Endodermal cell (in vitro differentiated cells): ENCODE measurements around the gene IQCE. TPM values are rescaled to one million over a fixed set of nuclear protein-coding genes. Genes with fewer than 3 reads are reported as not detected.

ENCODE experiments used
- DNase-seq: peaks from one replicate; pipeline ENCODE4 v3.0.0-alpha.2; 2017
- H3K27ac ChIP-seq: 2 replicates; pipeline ENCODE4 v1.5.1; 2013; ENCODE audit warnings: mild to moderate bottlenecking, low read depth, low read length, moderate library complexity
- H3K27me3 ChIP-seq: 2 replicates; pipeline ENCODE4 v1.6.1; 2013; ENCODE audit warnings: mild to moderate bottlenecking, low read length, moderate library complexity; ENCODE audit not compliant: insufficient read depth, control insufficient read depth, poor library complexity, severe bottlenecking
- H3K36me3 ChIP-seq: 2 replicates; pipeline ENCODE4 v1.7.0; 2013; ENCODE audit warnings: mild to moderate bottlenecking, low read length, moderate library complexity; ENCODE audit not compliant: control insufficient read depth, insufficient read depth
- H3K4me1 ChIP-seq: one replicate; pipeline ENCODE4 v1.7.0; 2013; ENCODE audit warnings: low read length; ENCODE audit not compliant: control insufficient read depth, insufficient read depth
- H3K4me3 ChIP-seq: 2 replicates; pipeline ENCODE4 v1.5.1; 2013; ENCODE audit warnings: mild to moderate bottlenecking, low read length, moderate library complexity
- H3K9ac ChIP-seq: 2 replicates; pipeline ENCODE4 v1.6.1; 2013; ENCODE audit warnings: mild to moderate bottlenecking, low read length, moderate library complexity; ENCODE audit not compliant: poor library complexity, severe bottlenecking; ENCODE audit errors: extremely low read depth
- H3K9me3 ChIP-seq: 2 replicates; pipeline ENCODE4 v1.6.1; 2013; ENCODE audit warnings: mild to moderate bottlenecking, low read length, moderate library complexity; ENCODE audit not compliant: control insufficient read depth
- H3K27ac Mint-ChIP-seq: 2 replicates; pipeline ENCODE4 v1.8.0; 2020; ENCODE audit warnings: mixed read lengths
- H3K27me3 Mint-ChIP-seq: 2 replicates; pipeline ENCODE4 v1.8.0; 2021; ENCODE audit warnings: mild to moderate bottlenecking, mixed read lengths; ENCODE audit not compliant: insufficient read depth
- H3K36me3 Mint-ChIP-seq: 2 replicates; pipeline ENCODE4 v1.8.0; 2020; ENCODE audit warnings: low read depth, mixed read lengths
- H3K4me1 Mint-ChIP-seq: 2 replicates; pipeline ENCODE4 v1.8.0; 2020; ENCODE audit warnings: mixed read lengths
- H3K4me3 Mint-ChIP-seq: 2 replicates; pipeline ENCODE4 v1.8.0; 2020; ENCODE audit warnings: mild to moderate bottlenecking, moderate library complexity, mixed read lengths
- H3K9me3 Mint-ChIP-seq: 2 replicates; pipeline ENCODE4 v1.8.0; 2020; ENCODE audit warnings: mild to moderate bottlenecking, mixed read lengths
- WGBS, 2 experiments: methylation state at CpG; one replicate each; pipeline versions ENCODE4 v1.1.5 to v1.1.7; 2013; ENCODE audit warnings: missing lambda C conversion rate in 2 of 2, mixed read lengths in 1 of 2; ENCODE audit not compliant: insufficient coverage in 1 of 2, insufficient read length in 1 of 2; 5-methylcytosine and 5-hydroxymethylcytosine counted together
- total RNA-seq, 2 donors: library from RNA; stranded (reverse); fragmentation: NEBNext Ultra II Directional in 1 of 2; extraction: Animal tissue kit (Norgen Biotek cat#: 25700) in 1 of 2; gene quantifications; 2 replicates in 1 of 2; 3 replicates in 1 of 2; pipeline ENCODE4 v1.2.1, GENCODE V29; 2021
- TF ChIP-seq, protein P1 (sequence below): fragments of 200-600 bp; sonication (generic); conservative IDR thresholded peaks from 2 replicates; pipeline ENCODE4 v1.5.0; 2021; ENCODE audit warnings: antibody characterized with exemption, mild to moderate bottlenecking

IQCE gene
- total RNA-seq, 2 donors from 2014 or later: 15.4 to 20.8 TPM

DNA sequence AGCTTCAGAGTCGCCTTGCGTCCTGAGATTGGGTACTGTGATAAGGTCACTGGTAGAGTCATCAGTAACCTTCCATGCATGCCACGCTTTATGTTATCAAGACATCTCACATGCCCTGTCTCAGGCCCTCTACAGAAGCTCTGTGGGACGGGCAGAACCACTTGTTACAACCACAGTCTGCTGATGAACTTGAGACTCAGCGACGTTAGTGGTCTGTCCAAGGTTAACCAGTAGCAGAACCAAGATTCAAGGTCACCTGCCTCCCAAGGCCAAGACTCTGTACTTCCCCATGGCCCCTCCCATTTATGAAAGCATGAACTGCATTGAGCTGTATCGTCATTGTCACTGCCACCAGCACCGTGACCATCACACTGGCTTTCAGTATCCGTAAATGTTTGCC lies 15.0 kb downstream of the IQCE start:
- peaks cover 17% of the 10 kb centered on the region for H3K4me1 ChIP-seq
- no peak overlapping the region for H3K4me3 ChIP-seq
- Mint-ChIP-seq H3K9me3 (no peaks in the 10 kb centered on the region), H3K4me3 (no peak overlapping the region), H3K27me3 (no peaks in the 10 kb centered on the region), H3K4me1 (peaks cover 21% of the 10 kb centered on the region), H3K36me3 (peaks cover 28% of the 10 kb centered on the region), H3K27ac (no peak overlapping the region)
- WGBS, 2 experiments: 96 to 97% methylated on average over 8 to 9 of the region's 9 CpGs
- H3K27me3 ChIP-seq: no peaks in the 10 kb centered on the region
- no peak for DNase-seq
- TF ChIP-seq, protein P1, sequence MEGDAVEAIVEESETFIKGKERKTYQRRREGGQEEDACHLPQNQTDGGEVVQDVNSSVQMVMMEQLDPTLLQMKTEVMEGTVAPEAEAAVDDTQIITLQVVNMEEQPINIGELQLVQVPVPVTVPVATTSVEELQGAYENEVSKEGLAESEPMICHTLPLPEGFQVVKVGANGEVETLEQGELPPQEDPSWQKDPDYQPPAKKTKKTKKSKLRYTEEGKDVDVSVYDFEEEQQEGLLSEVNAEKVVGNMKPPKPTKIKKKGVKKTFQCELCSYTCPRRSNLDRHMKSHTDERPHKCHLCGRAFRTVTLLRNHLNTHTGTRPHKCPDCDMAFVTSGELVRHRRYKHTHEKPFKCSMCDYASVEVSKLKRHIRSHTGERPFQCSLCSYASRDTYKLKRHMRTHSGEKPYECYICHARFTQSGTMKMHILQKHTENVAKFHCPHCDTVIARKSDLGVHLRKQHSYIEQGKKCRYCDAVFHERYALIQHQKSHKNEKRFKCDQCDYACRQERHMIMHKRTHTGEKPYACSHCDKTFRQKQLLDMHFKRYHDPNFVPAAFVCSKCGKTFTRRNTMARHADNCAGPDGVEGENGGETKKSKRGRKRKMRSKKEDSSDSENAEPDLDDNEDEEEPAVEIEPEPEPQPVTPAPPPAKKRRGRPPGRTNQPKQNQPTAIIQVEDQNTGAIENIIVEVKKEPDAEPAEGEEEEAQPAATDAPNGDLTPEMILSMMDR: no peak
- H3K9me3 ChIP-seq: no peaks in the 10 kb centered on the region
- peaks cover 17% of the 10 kb centered on the region for H3K36me3 ChIP-seq
- no peak overlapping the region for H3K9ac ChIP-seq
- H3K27ac ChIP-seq: no peak overlapping the region

DNA sequence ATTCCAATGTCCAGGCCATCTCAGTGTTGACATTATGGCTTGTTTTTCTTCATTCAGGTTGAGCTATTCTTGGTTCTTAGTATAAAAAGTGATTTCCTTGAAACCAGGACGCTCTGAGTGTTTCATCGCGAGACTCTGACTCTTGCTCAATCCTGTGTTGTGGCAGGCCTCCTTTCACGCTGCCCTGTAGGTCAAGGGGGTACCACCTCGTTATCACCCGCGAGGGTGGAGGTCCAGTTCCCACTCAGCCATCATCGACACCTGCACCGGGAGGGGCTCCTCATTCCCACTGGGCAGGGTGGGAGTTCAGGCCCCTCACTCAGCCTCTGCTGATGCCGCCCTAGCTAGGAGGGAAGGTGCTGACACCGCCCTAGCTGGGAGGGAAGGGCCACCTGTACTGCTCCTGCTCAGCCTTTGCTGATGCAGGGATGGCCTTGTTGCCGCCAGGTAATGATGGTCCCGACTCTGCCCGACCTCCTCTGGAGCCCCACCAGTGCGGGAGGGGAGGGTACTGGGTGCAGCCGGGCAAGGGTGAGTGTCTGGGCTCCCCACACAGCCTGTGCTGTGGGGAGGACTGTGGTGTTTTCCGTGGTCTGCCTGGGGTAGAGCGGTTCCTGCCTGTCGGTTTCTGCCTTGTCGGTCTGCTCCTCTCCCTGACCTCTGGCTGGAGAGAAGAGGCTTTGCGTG lies 16.4 kb downstream of the IQCE start:
- TF ChIP-seq, protein P1: no peak
- H3K27me3 ChIP-seq: no peaks in the 10 kb centered on the region
- no peaks in the 10 kb centered on the region for H3K9me3 ChIP-seq
- peaks cover 17% of the 10 kb centered on the region for H3K36me3 ChIP-seq
- H3K4me1 ChIP-seq: peaks cover 7% of the 10 kb centered on the region
- WGBS, 2 experiments: 93% methylated on average over 11 to 21 of the region's 21 CpGs
- peaks cover 32% of the 10 kb centered on the region for H3K36me3 Mint-ChIP-seq
- no peaks in the 10 kb centered on the region for H3K9me3 Mint-ChIP-seq
- H3K4me3 ChIP-seq: no peak overlapping the region
- H3K4me1 Mint-ChIP-seq: peaks cover 12% of the 10 kb centered on the region
- no peak overlapping the region for H3K9ac ChIP-seq
- H3K27ac Mint-ChIP-seq: peak overlapping the region; percentile 42
- no peak for DNase-seq
- no peak overlapping the region for H3K27ac ChIP-seq
- H3K27me3 Mint-ChIP-seq: no peaks in the 10 kb centered on the region
- no peak overlapping the region for H3K4me3 Mint-ChIP-seq

DNA sequence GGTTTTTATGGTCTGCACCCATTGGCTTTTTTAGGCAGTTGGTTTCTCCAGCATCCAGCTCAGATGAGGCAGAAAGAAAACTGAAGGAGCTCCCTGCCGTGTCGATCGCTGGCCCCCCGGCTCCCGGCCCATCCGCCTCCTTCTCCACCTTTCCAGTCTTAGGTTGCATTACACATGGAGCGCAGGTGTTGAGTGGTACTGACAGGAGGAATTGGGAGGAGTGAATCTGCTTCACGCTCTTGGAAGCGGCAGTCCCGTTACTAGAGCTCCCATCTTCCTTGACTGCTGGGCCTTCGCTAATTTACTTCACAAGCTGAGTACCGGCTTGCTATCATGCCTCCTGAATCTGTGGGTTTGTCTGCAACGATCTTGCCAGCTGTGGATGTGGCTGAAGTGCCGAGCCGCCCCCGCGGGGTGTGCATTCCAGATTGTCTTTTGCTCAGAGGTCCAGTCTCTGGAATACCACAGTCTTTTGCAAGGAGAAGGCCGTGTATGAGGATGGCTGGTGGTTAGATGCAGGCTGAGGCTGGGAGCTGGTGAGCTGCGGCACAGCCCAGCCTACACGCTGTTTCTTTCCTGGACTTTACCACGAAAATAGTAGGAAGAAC lies 17.1 kb downstream of the IQCE start:
- H3K36me3 Mint-ChIP-seq: peaks cover 32% of the 10 kb centered on the region
- no peak overlapping the region for H3K9ac ChIP-seq
- H3K4me1 Mint-ChIP-seq: peaks cover 12% of the 10 kb centered on the region
- no peaks in the 10 kb centered on the region for H3K27me3 Mint-ChIP-seq
- no peaks in the 10 kb centered on the region for H3K27me3 ChIP-seq
- H3K4me1 ChIP-seq: peaks cover 7% of the 10 kb centered on the region
- WGBS, 2 experiments: 86 to 96% methylated on average over 11 to 21 of the region's 21 CpGs
- TF ChIP-seq, protein P1: no peak
- no peaks in the 10 kb centered on the region for H3K9me3 ChIP-seq
- H3K4me3 ChIP-seq: no peak overlapping the region
- H3K27ac ChIP-seq: no peak overlapping the region
- peak overlapping the region; percentile 10 for H3K27ac Mint-ChIP-seq
- no peaks in the 10 kb centered on the region for H3K9me3 Mint-ChIP-seq
- no peak overlapping the region for H3K4me3 Mint-ChIP-seq
- DNase-seq: no peak
- peaks cover 17% of the 10 kb centered on the region for H3K36me3 ChIP-seq
